Common myeloid progenitor, CD34-positive (primary cell): Measurements from ENCODE around the gene CAST.
A peak's percentile ranks its signal among the peaks of the same experiment; 100 is the strongest.

Experiments
- CTCF ChIA-PET: fragments of 350-600 bp; sonication (Branson Sonifier 250); formaldehyde crosslinking; loops from one replicate; lab custom pipeline; 2021; ENCODE audit warnings: antibody characterized with exemption; lab: Charles Lee
- POLR2A ChIA-PET: fragments of 350-600 bp; sonication (Branson Sonifier 250); formaldehyde crosslinking; loops from one replicate; lab custom pipeline; 2021; ENCODE audit warnings: antibody characterized with exemption; lab: Charles Lee
- DNase-seq, 3 donors: peaks; one replicate each; pipeline versions ENCODE4 v3.0.0 to v3.0.0-alpha.2; 2013
- H3K27ac ChIP-seq, 2 experiments: 1 replicate in 1 of 2; 2 replicates in 1 of 2; pipeline ENCODE4 v1.7.0; 2013; ENCODE audit warnings: inconsistent platforms in 2 of 2, low read length in 2 of 2, mild to moderate bottlenecking in 2 of 2, low read depth in 1 of 2, moderate library complexity in 1 of 2; ENCODE audit not compliant: severe bottlenecking in 2 of 2, insufficient read depth in 1 of 2, poor library complexity in 1 of 2
- H3K27me3 ChIP-seq, 5 experiments: replicated peaks in 2 of 5; 1 replicate in 3 of 5; 2 replicates in 2 of 5; pipeline versions ENCODE4 v1.6.1 to v1.7.0; 2013; ENCODE audit warnings: low read length in 4 of 5, mild to moderate bottlenecking in 2 of 5, moderate library complexity in 2 of 5, inconsistent platforms in 1 of 5; ENCODE audit not compliant: insufficient read depth in 5 of 5, control insufficient read depth in 4 of 5
- H3K36me3 ChIP-seq, 4 experiments: 1 replicate in 2 of 4; 2 replicates in 2 of 4; pipeline versions ENCODE4 v1.6.1 to v1.7.0; 2013; ENCODE audit warnings: low read length in 3 of 4, control low read depth in 1 of 4, mild to moderate bottlenecking in 1 of 4; ENCODE audit not compliant: control insufficient read depth in 4 of 4, insufficient read depth in 4 of 4
- H3K4me1 ChIP-seq, 4 experiments: 1 replicate in 3 of 4; 2 replicates in 1 of 4; pipeline versions ENCODE4 v1.6.1 to v1.7.1; 2013; ENCODE audit warnings: low read length in 3 of 4, mild to moderate bottlenecking in 3 of 4, control low read depth in 1 of 4, inconsistent platforms in 1 of 4, moderate library complexity in 1 of 4; ENCODE audit not compliant: control insufficient read depth in 4 of 4, insufficient read depth in 4 of 4; ENCODE audit errors: control extremely low read depth in 1 of 4
- H3K4me3 ChIP-seq, 7 experiments: 1 replicate in 4 of 7; 2 replicates in 3 of 7; pipeline versions ENCODE4 v1.5.1 to v1.7.0; 2013; ENCODE audit warnings: mild to moderate bottlenecking in 7 of 7, low read length in 6 of 7, moderate library complexity in 6 of 7, inconsistent platforms in 2 of 7, low read depth in 2 of 7, control low read depth in 1 of 7; ENCODE audit not compliant: insufficient read depth in 4 of 7, control insufficient read depth in 1 of 7; ENCODE audit errors: extremely low read depth in 1 of 7
- H3K9me3 ChIP-seq, 5 experiments: 1 replicate in 4 of 5; 2 replicates in 1 of 5; pipeline versions ENCODE4 v1.6.1 to v1.7.1; 2013; ENCODE audit warnings: low read length in 4 of 5, mild to moderate bottlenecking in 2 of 5, inconsistent platforms in 1 of 5, low read depth in 1 of 5, moderate library complexity in 1 of 5; ENCODE audit not compliant: control insufficient read depth in 4 of 5, insufficient read depth in 2 of 5; ENCODE audit errors: control extremely low read depth in 1 of 5
- WGBS: methylation state at CpG from one replicate; pipeline ENCODE4 v1.1.5; 2013; ENCODE audit not compliant: insufficient coverage; 5-methylcytosine and 5-hydroxymethylcytosine counted together

Gene CAST

DNA sequence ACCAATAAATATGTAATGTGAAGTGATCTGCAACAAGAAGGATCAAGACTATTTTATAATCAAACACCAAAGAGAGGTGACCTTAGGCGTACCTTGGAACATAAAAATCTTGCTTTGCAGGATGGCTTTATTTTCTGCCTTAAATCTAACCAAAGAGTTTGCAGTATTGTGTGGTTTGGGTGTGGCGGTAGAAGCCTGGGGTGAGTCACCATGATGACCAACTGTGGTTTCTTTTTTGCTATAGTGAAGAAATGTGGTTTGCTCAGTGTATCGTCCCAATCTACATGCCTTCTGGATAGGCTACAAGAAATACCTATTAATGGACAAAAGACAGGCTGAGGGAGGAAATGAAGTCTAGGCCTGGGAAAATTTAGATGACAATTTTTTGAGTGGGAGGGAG is 5.1 kb upstream of the CAST start:
- Histone ChIP-seq H3K4me3 (no peak overlapping the region), H3K27me3 (peaks cover 0 to 6% (median 2%) of the 10 kb centered on the region in 5 experiments), H3K27ac (no peak overlapping the region), H3K36me3 (no peaks in the 10 kb centered on the region), H3K4me1 (peaks cover 5 to 21% (median 11%) of the 10 kb centered on the region in 4 experiments), H3K9me3 (no peaks in the 10 kb centered on the region)
- WGBS, result no CpG with 5 or more reads among the region's 3 CpGs
- POLR2A ChIA-PET, result no interaction called here
- CTCF ChIA-PET, result interaction anchor here (1.5 kb wide), 1 partner anchor 55 kb away, joined by 6 read pairs; no protein-coding TSS in a partner anchor
- DNase-seq, result peak; percentile 64 to 92 (median 91)

DNA sequence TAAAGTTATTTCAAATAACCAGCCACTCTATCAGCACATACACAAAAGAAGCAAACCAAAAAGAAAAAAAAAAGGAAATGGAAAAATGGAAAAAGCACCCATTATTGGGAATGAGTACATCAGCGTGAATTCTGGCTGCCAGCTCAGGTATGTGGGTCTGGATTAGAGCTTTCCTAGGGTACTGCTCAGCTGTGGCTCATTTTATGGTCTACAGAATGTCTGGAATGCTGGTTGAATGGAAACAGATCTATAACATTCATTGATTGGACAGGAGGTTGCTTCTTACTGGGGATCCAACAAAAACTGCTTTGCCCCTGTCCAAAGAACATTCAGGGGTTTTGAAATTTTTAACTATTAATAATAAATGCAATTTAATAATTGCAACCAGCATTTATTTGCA is 3.9 kb upstream of the CAST start:
- no peak overlapping the region for H3K4me3 ChIP-seq
- H3K4me1 ChIP-seq, result peaks cover 5 to 26% (median 17%) of the 10 kb centered on the region in 4 experiments
- no CpG with 5 or more reads among the region's 1 CpG for WGBS
- H3K36me3 ChIP-seq, result no peaks in the 10 kb centered on the region
- H3K27me3 ChIP-seq, result peaks cover 0 to 7% (median 2%) of the 10 kb centered on the region in 5 experiments
- H3K9me3 ChIP-seq, result no peaks in the 10 kb centered on the region
- ChIA-PET CTCF (interaction anchor here (1.5 kb wide), 1 partner anchor 56 kb away, joined by 6 read pairs; no protein-coding TSS in a partner anchor), POLR2A (no interaction called here)
- H3K27ac ChIP-seq, result no peak overlapping the region
- no peak for DNase-seq

GRCh38 chr5:96659170-96659569 is 3.0 kb upstream of the CAST start:
- DNase-seq, result no peak
- 96% methylated on average over 4 of the region's 4 CpGs for WGBS
- H3K27ac ChIP-seq, result no peak overlapping the region
- ChIA-PET POLR2A (no interaction called here), CTCF (interaction anchor here (1.6 kb wide), 1 partner anchor 15 kb away, joined by 5 read pairs; no protein-coding TSS in a partner anchor)
- H3K4me3 ChIP-seq, result no peak overlapping the region
- H3K9me3 ChIP-seq, result no peaks in the 10 kb centered on the region
- H3K4me1 ChIP-seq, result peaks cover 5 to 31% (median 19%) of the 10 kb centered on the region in 4 experiments
- H3K27me3 ChIP-seq, result peaks cover 0 to 9% (median 2%) of the 10 kb centered on the region in 5 experiments
- no peaks in the 10 kb centered on the region for H3K36me3 ChIP-seq

DNA sequence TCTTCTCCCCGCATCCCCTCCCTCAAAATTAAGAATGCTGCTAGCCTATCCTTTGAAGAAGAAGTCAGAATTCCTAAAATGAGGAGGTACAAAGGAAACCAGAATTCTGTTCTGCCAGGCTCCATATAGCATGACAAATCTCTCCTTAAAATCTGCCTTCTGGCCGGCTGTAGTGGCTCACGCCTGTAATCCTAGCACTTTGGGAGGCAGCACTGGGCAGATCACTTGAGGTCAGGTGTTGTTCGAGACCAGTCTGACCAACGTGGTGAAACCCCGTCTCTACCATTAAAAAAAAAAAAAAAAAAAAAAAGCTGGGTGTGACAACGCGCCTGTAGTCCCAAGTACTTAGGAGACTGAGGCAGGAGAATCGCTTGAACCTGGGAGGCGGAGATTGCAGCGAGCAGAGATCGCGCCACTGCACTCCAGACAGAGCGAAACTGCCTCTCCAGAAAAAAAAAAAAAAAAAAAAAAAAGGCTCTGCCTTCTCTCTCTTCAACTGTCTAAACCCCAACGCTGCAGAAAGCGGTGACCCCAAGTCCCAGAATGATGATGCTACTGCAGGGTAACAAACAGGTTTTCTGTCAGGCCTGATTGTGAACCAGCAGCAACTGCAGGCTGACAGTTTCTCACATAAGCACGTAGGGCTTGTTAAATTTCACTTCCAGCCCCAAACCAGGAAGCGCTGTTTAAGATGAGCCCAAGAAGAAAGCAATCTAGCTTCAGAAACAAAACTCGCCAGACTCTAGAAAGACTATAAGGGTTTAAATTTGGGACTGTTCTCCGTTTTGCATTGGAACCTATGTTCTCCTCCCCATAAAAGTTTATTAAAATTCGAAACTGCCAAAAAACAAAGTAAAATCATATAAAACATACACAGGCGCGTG is 963 bp upstream of the CAST start:
- Histone ChIP-seq H3K4me1 (peaks cover 5 to 31% (median 19%) of the 10 kb centered on the region in 4 experiments), H3K9me3 (no peaks in the 10 kb centered on the region), H3K27ac (peak overlapping the region in 1 of 2 experiments; percentile 62), H3K36me3 (no peaks in the 10 kb centered on the region), H3K4me3 (peak overlapping the region; percentile 74 to 96 (median 88)), H3K27me3 (peaks cover 0 to 9% (median 2%) of the 10 kb centered on the region in 5 experiments)
- CTCF ChIA-PET, result interaction anchor here (1.3 kb wide), 1 partner anchor 47 kb away, joined by 6 read pairs; no protein-coding TSS in a partner anchor
- POLR2A ChIA-PET, result interaction anchor here (0.7 kb wide), 1 partner anchor 47 kb away, joined by 3 read pairs; no protein-coding TSS in a partner anchor
- WGBS, result 14% methylated on average over 13 of the region's 23 CpGs
- peak; percentile 55 to 84 (median 74) for DNase-seq

DNA sequence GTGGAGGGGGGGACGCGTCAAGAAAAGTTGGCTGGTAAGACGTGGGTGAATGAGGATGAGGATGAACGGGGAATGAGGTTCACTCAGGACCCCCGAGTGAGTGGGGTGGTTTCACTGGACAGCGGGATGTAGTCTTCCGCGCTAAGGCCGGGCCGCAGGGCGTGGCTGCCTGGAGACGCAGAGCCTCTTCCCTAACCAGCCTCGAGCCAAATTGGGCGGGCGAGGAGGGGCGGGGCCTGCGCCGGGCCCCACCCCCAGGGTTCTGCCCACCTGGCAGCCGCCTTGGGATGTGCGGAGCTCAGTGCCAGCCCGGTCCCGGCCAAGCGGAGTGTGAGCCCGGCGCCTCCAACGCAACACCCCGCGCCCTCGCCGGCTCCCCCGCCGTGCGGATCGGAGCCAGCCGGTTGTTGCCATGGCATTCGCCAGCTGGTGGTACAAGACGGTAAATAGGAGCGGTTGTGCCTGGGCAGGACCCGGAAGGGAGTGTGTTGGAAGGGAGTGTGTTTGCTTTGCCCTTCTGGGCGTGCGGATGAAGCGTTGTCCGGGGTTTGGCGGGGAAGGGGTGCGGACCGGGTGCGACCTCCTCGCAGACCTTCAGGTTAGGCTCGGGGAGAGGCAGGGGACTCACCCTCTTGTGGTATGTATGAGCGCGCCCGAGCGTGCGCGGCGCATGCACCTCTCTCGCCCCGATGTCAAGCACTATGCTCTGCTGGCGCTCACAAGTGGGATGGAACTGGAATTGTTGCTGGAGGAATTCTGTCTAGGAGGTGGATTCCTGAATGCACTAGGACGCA is 746 bp downstream of the CAST start:
- Histone ChIP-seq H3K27ac (peak overlapping the region in 1 of 2 experiments; percentile 62), H3K4me1 (peaks cover 5 to 24% (median 18%) of the 10 kb centered on the region in 4 experiments), H3K27me3 (peaks cover 0 to 9% (median 0%) of the 10 kb centered on the region in 5 experiments), H3K4me3 (peak overlapping the region; percentile 74 to 96 (median 88)), H3K9me3 (no peaks in the 10 kb centered on the region), H3K36me3 (no peaks in the 10 kb centered on the region)
- 0% methylated on average over 40 of the region's 60 CpGs for WGBS
- DNase-seq, result peak; percentile 75 to 91 (median 84)
- POLR2A ChIA-PET, result interaction anchor here (0.5 to 0.6 kb wide), 2 partner anchors 39 to 249 kb away, joined by 3 read pairs; no protein-coding TSS in a partner anchor
- CTCF ChIA-PET, result interaction anchor here (0.8 kb wide), 2 partner anchors 46 to 61 kb away, joined by 3 read pairs; no protein-coding TSS in a partner anchor

- Histone ChIP-seq H3K4me1 (peaks cover 5 to 24% (median 18%) of the 10 kb centered on the region in 4 experiments), H3K9me3 (no peaks in the 10 kb centered on the region), H3K27ac (no peak overlapping the region), H3K27me3 (peaks cover 0 to 9% (median 0%) of the 10 kb centered on the region in 5 experiments), H3K36me3 (no peaks in the 10 kb centered on the region), H3K4me3 (peak overlapping the region in 6 of 7 experiments; percentile 74 to 93 (median 85))
- POLR2A ChIA-PET, result interaction anchor here (0.5 kb wide), 1 partner anchor 40 kb away, joined by 3 read pairs; no protein-coding TSS in a partner anchor
- CTCF ChIA-PET, result interaction anchor here (0.8 kb wide), 2 partner anchors 47 to 62 kb away, joined by 3 read pairs; no protein-coding TSS in a partner anchor
- DNase-seq, result no peak
- 78% methylated on average over 6 of the region's 6 CpGs for WGBS
Observed at GRCh38 chr5:96663608-96664007, 1.4 kb downstream of the CAST start.
